IPS-15b (cell line): Measurements from ENCODE around the gene IL32.
"Not testable (repeated sequence)": the region's sequence is repeated elsewhere in the genome, so short reads cannot be mapped to it uniquely, and the experiment has no call there.

Experiments
- H3K27me3 ChIP-seq: one replicate; pipeline ENCODE4 v1.6.1; 2013; ENCODE audit warnings: low read length; ENCODE audit not compliant: control insufficient read depth, insufficient read depth
- H3K36me3 ChIP-seq: one replicate; pipeline ENCODE4 v1.6.1; 2013; ENCODE audit warnings: low read length; ENCODE audit not compliant: control insufficient read depth, insufficient read depth
- H3K4me1 ChIP-seq: one replicate; pipeline ENCODE4 v1.6.1; 2013; ENCODE audit warnings: mild to moderate bottlenecking, low read length; ENCODE audit not compliant: control insufficient read depth, insufficient read depth
- H3K4me3 ChIP-seq: one replicate; pipeline ENCODE4 v1.5.1; 2013; ENCODE audit warnings: low read depth, low read length
- H3K9ac ChIP-seq: one replicate; pipeline ENCODE4 v1.6.1; 2013; ENCODE audit warnings: low read depth, mild to moderate bottlenecking, low read length
- H3K9me3 ChIP-seq: one replicate; pipeline ENCODE4 v1.6.1; 2013; ENCODE audit warnings: mild to moderate bottlenecking, low read length; ENCODE audit not compliant: control insufficient read depth, insufficient read depth

IL32 gene

GRCh38 chr16:3083408-3083807, 18.0 kb downstream of the IL32 start:
- H3K9me3 ChIP-seq, H3K4me1 ChIP-seq, H3K36me3 ChIP-seq, H3K9ac ChIP-seq, H3K4me3 ChIP-seq, H3K27me3 ChIP-seq: not testable (repeated sequence)

GRCh38 chr16:3084491-3084890, 19.1 kb downstream of the IL32 start:
- Histone ChIP-seq H3K9me3 (no peaks in the 10 kb centered on the region), H3K4me3 (no peak overlapping the region), H3K27me3 (no peaks in the 10 kb centered on the region), H3K9ac (no peak overlapping the region), H3K4me1 (no peaks in the 10 kb centered on the region), H3K36me3 (peaks cover 17% of the 10 kb centered on the region)

- Histone ChIP-seq H3K9ac (no peak overlapping the region), H3K36me3 (peaks cover 23% of the 10 kb centered on the region), H3K9me3 (no peaks in the 10 kb centered on the region), H3K4me3 (no peak overlapping the region), H3K27me3 (no peaks in the 10 kb centered on the region), H3K4me1 (no peaks in the 10 kb centered on the region)
These were observed 19.7 kb downstream of the IL32 start for GRCh38 chr16:3084969-3085670.

GRCh38 chr16:3085868-3086595, 20.6 kb downstream of the IL32 start:
- no peaks in the 10 kb centered on the region for H3K4me1 ChIP-seq
- peaks cover 27% of the 10 kb centered on the region for H3K36me3 ChIP-seq
- no peak overlapping the region for H3K4me3 ChIP-seq
- H3K9me3 ChIP-seq: no peaks in the 10 kb centered on the region
- H3K27me3 ChIP-seq: no peaks in the 10 kb centered on the region
- no peak overlapping the region for H3K9ac ChIP-seq

GRCh38 chr16:3086596-3087242, 21.3 kb downstream of the IL32 start:
- Histone ChIP-seq H3K4me3 (no peak overlapping the region), H3K4me1 (no peaks in the 10 kb centered on the region), H3K9ac (no peak overlapping the region), H3K9me3 (no peaks in the 10 kb centered on the region), H3K36me3 (peaks cover 34% of the 10 kb centered on the region), H3K27me3 (no peaks in the 10 kb centered on the region)

- Histone ChIP-seq H3K9ac (no peak overlapping the region), H3K4me3 (no peak overlapping the region), H3K4me1 (no peaks in the 10 kb centered on the region), H3K9me3 (no peaks in the 10 kb centered on the region), H3K27me3 (no peaks in the 10 kb centered on the region), H3K36me3 (peaks cover 42% of the 10 kb centered on the region)
These were observed 22.1 kb downstream of the IL32 start for GRCh38 chr16:3087243-3088235.

- Histone ChIP-seq H3K36me3 (peaks cover 46% of the 10 kb centered on the region), H3K9ac (no peak overlapping the region), H3K4me1 (no peaks in the 10 kb centered on the region), H3K27me3 (no peaks in the 10 kb centered on the region), H3K9me3 (no peaks in the 10 kb centered on the region), H3K4me3 (no peak overlapping the region)
These were observed 23.0 kb downstream of the IL32 start for GRCh38 chr16:3088450-3088849.

- Histone ChIP-seq H3K4me1 (no peaks in the 10 kb centered on the region), H3K9me3 (no peaks in the 10 kb centered on the region), H3K36me3 (peaks cover 46% of the 10 kb centered on the region), H3K27me3 (no peaks in the 10 kb centered on the region), H3K9ac (no peak overlapping the region), H3K4me3 (no peak overlapping the region)
These were observed 23.7 kb downstream of the IL32 start for GRCh38 chr16:3088925-3089716.

- Histone ChIP-seq H3K27me3 (no peaks in the 10 kb centered on the region), H3K4me1 (no peaks in the 10 kb centered on the region), H3K4me3 (no peak overlapping the region), H3K9me3 (no peaks in the 10 kb centered on the region), H3K9ac (no peak overlapping the region), H3K36me3 (peaks cover 46% of the 10 kb centered on the region)
These were observed 24.5 kb downstream of the IL32 start for GRCh38 chr16:3089717-3090592.

- no peaks in the 10 kb centered on the region for H3K9me3 ChIP-seq
- H3K9ac ChIP-seq: no peak overlapping the region
- H3K27me3 ChIP-seq: no peaks in the 10 kb centered on the region
- H3K4me3 ChIP-seq: no peak overlapping the region
- peaks cover 5% of the 10 kb centered on the region for H3K4me1 ChIP-seq
- H3K36me3 ChIP-seq: peaks cover 52% of the 10 kb centered on the region
These were observed 26.1 kb downstream of the IL32 start for GRCh38 chr16:3091551-3091950.
